Stimulated activated CD8-positive, alpha-beta memory T cell treated with anti-CD3 and anti-CD28 coated beads, Interleukin-15, amount 100 ng/mL, for 48 hours (primary cell): ENCODE measurements around the gene MIGA1.
"Not testable (repeated sequence)": the region's sequence is repeated elsewhere in the genome, so short reads cannot be mapped to it uniquely, and the experiment has no call there.

Experiments
- DNase-seq, 2 donors: peaks; one replicate each; pipeline ENCODE4 v3.0.0-alpha.2; 2020; ENCODE audit warnings: low read depth in 2 of 2

MIGA1 gene, protein sequence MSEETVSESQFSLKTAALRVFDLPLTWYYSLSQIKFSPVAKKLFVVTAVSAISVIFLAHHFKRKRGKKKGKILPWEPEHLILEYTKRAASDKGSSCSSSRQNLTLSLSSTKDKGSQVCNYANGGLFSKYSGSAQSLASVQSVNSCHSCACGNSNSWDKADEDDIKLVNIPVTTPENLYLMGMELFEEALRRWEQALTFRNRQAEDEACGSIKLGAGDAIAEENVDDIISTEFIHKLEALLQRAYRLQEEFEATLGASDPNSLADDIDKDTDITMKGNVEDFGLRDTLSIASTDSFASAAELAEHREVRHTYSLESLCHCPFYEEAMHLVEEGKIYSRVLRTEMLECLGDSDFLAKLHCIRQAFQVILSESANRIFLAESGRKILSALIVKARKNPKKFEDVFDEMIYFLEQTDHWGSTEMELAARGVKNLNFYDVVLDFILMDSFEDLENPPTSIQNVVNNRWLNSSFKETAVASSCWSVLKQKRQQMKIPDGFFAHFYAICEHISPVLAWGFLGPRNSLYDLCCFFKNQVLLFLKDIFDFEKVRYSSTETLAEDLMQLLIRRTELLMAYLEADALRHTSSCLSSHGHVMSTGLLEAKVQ

DNA sequence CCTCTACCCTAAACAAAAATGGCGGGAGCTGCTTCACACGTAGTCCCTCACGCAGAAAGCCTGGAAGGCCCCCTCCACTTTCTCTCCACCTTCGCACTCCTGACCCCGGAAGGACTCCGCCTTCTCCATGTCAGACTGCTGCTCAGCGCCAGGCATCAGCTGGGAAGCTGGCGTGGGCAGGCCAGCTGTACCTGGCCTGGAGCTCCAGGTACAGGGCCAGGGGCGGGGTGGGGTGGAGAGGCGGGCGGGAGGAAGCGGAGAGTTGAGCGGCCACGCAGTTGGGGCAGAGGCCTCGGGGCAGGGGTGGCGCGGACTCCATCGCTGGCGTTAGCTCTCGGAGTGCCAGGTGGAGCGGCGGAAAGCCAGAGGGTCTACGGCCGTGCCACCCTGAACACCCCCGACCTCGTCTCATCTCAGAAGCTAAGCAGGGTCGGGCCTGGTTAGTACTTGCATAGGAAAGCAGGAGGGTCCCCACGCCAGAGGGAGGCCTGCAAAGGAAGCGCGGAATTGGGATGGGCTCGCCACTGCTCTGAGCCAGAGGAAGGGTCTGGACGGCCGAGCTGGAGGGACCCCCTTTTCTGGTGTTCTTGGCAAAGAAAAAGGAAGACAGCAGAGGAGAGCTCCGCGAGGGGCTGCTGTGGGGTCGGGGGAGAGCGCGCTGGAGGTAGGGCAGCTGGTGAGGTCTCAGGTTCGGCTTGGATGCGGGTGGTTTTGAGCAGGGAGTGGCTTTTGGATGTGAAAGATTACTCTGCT lies at the start of gene MIGA1:
Gene MIGA1, plus strand, starts transcription at position 121 of the 753 bp plus-strand sequence. CDS start 3,604 bp downstream, outside the sequence.
- peak; percentile 71 to 75 for DNase-seq

DNA sequence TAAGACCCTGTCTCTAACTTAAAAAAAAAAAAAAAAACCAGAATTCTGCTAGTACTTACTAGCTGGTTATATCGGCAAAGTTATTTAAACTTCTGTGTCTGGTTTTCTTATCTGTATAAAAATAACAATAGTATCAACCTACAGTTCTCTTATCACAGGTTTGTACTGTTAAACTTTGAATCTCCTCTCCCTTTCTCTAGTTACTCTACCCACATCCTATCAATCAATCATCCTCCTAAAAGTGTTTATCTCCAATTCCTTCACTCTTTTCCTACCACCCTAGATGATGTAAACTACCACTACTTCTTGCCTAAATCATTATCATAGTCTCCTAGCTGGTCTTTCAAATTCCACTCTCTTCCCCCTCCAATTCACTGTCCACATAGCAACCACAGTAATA lies 47.4 kb upstream of the MIGA1 start:
- no peak for DNase-seq

DNA sequence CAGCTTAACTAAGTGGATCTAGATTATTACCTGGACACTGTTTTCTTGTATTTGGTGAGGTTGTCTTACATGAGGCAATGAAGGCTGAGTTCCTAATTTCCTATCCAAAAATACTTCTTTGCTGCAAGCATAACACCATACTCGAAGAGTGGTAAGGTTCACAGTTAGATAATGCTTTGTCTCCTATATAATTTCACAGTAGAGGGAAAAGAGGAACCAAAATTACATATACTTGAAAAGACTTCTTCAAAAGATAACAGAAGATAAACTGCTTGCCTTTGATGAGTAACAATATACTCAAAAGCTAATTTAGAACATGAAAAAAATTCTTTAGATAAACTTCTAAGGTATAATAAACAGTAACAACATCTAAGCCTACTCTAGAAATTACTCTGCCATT lies 40.2 kb upstream of the MIGA1 start:
- DNase-seq = no peak

DNA sequence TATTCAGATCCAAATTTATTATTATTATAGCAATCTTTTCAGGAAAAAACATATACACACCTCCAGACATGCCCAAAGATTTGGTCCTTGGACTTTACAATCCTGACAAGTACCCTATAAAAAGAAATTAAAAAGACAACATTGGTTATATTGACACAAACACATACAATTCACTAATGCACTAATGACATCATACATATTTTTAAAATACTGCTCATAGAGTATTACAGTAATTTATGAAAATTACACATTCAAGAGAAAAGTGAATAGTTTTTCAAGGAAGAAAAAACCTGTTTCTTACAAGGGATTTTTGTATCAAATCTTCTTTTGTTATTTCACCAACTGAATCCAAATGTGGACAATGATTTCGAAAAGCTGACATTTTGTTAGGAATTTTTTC lies 38.1 kb upstream of the MIGA1 start:
- no peak for DNase-seq

DNA sequence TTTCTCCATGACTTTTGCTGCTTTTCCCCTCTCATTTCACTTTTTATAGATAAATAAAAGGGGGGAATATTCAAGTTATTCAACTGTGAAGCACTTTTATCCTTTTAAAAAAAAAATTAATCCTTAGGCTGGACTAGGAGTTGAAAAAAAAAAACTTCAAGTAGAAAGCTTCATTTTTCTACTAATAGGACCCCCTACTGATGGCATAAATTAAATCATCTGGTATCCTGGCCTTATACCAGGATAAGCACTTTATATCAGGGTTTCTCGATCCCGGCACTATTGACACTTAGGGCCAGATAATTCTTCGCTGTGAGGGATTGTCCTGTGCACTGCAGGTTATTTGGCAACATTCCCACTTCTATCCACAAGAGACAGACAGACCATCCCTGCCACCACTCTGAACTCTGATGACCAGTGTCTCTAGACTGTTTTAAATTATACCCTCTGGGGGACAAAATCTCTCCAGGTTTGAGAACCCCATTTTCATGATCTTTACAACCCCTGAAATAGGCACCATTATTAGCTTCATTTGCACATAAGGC lies 37.4 kb upstream of the MIGA1 start:
- DNase-seq = no peak

DNA sequence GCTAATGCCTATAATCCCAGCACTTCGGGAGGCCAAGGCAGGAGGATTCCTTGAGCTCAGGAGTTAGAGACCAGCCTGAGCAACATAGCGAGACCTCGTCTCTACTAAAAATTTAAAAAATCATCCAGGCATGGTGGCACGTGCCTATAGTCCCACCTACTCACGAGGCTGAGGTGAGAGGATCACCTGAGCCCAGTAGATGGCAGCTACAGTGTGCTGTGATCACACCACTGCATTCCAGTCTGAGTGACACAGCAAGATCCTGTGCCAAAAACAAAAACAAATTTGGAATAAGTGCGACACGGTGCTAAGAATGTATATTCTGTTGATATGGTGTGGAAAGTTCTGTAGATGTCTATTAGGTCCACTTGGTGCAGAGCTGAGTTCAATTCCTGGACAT lies 34.9 kb upstream of the MIGA1 start:
- DNase-seq = no peak

DNA sequence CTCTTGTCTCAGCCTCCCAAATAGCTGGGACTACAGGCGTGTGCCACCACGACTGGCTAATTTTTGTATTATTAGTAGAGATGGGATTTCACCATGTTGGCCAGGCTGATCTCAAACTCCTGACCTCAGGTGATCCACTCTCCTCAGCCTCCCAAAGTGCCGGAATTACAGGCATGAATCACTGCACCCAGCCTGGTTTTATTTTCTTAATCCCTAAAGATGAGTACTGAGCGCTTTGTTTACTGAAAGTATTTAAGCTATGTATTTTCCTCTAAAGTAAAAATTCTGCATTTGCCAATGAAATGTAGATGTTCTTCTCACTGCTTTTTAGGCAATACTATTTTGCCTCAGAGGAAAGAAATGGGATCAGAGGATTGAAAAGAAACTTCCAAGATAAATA lies 30.0 kb upstream of the MIGA1 start:
- DNase-seq = not testable (repeated sequence)

DNA sequence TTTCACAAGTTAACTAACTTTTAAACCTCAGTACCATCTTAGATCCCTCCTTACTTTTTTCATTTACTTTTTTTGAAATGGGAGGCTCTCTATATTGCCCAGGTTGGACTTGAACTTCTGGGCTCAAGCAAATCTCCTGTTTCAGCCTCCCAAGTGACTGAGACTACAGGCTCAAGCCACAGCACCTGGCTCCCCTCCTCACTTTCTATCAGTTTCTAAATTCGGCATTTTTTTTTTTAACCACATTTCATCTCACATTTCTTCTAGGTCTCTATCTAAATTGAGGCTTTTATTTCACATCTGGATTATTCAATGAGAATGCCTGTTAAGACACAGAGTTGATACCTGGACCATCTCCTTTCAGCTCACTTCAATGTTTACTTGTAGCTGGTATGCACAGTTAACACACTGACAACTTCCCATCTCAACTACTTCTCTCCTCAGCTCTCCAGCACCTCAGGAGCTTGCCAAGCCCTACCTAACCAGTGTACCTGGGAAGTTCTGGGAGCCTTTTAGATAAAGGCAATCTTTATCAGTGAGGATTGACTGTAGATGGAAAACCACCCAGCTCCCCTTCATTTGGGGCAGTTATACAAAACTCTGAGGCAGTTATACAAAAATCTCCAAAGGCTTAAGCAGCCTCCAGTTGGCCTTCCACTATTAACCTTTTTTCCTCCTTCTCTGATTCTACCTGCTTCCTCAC lies 23.2 kb upstream of the MIGA1 start:
- no peak for DNase-seq

DNA sequence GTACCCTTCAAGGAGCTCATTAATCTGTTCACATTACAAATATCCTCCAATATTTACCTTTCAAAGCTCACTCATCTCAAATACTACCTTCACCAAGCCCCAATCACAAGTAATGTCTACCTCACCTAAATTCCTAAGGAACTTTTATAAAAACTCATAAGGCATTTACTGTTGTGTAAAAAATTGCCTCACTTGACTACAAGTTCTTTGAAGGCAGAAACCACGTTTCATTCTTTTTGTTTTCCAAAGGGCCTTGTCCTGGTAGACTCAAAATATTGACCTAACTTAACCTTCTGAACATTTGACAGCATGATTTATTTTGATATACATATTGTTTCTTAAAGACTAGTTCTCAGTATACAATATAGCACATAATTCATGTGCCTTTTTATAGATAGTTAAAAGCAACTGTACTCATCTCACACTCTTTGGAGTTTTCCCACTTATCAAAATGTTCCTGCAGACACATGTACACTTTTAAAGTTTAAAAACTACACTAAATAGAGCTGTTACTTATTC lies 22.3 kb upstream of the MIGA1 start:
- no peak for DNase-seq

DNA sequence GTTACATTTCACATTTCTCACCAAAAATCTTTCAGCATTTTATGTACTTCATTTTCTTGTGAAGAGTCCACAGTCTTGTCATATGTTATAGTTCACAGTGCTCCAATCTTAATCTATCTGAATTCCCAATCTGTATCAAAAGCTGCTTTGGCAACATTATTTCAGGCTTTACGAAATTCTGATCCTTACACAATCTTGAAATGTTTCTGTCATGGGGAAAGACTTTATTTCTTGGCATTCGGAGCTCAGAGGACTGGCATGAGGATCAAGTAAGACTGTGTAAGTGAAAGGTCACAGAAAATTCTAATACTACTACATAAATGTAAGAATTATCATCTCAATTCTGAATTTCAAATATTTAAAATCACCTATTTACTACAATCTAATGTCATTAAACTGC lies 21.8 kb upstream of the MIGA1 start:
- DNase-seq = no peak

DNA sequence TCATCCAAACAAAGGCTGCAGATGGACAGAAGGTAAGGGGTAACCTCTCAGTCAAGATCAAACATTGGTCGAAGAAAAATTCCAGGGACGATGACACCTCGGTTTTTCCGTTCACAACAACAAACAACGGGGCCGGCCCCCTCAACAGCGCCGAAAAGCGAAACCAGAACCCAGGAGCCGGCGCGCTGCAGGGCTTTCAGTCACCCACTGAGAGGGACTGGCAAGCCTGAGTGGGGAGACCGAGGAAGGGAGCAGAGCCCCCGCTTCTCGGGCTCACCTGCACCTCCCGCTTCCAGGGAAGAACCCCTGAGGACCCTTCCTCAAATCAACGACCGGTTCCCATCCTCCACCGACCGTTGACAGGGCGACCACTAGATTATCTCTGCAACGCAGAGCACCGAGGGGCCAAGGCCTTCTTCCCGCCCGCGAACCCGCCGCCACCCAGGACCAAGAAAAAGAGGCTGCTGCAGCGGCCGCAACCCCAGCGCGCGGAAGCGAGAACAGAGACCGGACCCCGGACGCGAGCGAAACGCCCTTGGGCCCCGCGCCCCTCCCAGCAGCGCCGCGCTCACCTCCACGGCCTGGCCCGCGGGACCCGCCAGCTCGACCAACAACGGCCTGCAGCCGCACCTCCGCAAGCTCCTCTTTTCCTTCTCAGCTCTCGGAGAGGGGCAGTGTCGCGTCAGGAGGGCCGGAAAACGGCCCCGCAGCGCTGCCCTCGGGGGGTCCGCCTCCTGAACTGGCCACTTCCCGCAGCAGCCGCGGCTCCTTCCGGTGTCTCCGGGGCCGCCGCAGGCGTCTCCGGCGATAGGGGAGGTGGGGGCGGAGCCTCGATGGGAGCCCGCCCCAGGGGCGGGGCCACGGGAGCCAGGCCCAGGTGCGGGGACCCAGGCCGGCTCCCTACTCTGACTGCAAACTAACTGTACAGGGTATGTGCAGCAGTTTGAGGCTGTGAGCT lies 20.1 kb upstream of the MIGA1 start, which contains the start of gene USP33:
Gene USP33, minus strand, starts transcription at position 782 of the 958 bp plus-strand sequence. CDS start 18,155 bp downstream, outside the sequence.
- DNase-seq = peak; percentile 83 to 86

DNA sequence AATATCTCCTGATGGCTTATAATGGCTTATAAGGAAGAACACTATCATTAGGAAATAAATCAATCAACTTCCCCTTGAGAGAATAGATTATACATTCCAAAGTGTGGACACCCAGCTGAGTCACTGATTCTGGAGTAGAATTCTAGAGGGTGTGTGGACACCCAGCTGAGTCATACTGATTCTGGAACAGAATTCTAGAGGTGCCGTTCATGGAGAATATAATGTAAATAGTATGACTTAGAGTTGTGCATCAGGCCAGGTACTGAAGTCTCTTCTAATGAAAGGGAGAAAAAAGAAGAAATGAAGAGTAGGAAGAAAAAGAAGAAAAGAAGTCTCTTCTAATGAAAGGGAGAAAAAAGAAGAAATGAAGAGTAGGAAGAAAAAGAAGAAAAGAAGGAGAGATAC lies 17.4 kb upstream of the MIGA1 start:
- DNase-seq = no peak

DNA sequence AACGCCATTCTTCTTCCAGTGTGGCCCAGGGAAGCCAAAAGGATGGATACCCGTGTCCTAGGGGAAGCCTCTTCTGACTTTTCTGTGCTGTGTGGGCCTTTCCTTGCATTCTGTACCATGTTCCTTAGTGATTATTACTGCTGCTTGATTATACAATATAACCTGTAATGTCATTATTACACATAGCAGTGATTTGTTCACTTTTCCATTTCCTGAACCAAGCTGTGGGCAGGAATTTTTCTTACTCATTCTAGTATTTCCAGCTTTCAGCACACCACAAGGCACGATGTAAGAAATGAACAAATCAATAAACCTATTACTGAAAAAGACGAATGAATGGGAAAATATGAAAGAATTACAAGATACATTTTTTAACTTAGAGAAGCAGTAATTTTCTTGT lies 11.4 kb upstream of the MIGA1 start:
- no peak for DNase-seq

DNA sequence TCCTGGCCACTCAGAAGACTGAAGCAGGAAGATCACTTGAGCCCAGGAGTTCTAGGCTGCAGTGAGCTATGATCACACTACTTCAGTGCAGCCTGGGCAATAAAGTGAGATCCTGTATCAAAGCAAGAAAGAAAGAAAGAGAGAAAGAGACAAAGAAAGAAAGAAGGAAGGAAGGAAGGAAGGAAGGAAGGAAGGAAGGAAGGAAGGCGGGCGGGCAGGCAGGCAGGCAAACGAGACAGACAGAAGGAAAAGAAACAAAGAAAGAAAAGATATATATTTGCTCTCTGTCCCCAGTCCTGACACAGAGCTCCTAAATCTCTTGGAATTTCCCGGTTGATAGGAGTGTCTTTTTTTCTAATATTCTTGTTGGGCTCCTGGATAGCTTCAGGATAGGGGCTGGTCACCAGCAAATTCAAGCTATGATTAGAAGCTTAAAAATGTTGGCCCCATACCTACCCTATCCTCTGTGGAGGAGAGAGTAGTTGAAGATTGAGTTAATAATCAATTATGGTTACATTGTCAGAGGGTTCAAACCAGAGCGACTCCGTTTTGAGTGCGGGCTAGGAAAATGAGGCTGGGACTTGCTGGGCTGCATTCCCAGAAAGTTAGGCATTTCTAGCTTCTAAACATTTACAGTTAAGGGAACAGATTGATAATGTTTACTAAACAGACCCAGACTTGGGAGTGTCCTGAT lies 3.3 kb upstream of the MIGA1 start:
- DNase-seq = no peak

DNA sequence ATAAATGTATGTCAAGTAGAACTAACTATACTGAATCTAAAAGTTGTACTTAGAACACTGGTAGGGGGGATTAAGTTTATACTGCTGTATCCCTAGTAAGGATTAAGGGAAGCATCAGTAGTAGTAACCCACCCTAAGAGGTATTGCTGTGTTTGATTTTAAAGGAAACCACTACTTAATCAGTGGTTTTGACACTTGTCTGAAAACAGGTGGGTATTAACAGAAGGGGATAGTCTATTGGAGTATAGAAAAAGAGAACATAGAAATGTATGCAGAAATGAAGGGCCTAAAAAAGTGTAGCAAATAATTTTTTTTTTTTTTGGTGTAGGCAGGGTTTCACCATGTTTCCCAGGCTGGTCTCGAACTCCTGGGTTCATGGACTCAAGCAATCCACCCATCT lies 2.2 kb downstream of the MIGA1 start:
- DNase-seq = no peak

DNA sequence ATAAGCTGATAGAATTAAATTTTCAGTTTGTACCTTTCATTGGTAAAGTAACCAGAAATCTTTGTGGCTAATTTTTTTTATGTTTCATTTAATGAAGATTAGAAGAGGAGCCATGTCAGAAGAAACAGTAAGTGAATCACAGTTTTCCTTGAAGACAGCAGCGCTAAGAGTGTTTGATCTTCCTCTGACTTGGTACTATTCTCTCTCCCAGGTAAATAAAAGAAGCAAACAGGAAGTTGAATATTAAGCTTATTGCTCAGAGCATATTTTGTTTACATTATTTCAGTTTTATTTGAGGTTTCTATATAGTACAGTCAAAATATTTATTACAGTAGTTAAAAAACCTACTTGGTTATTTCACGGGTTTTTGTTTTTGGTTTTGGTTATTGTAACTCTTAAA lies 3.7 kb downstream of the MIGA1 start:
- no peak for DNase-seq

DNA sequence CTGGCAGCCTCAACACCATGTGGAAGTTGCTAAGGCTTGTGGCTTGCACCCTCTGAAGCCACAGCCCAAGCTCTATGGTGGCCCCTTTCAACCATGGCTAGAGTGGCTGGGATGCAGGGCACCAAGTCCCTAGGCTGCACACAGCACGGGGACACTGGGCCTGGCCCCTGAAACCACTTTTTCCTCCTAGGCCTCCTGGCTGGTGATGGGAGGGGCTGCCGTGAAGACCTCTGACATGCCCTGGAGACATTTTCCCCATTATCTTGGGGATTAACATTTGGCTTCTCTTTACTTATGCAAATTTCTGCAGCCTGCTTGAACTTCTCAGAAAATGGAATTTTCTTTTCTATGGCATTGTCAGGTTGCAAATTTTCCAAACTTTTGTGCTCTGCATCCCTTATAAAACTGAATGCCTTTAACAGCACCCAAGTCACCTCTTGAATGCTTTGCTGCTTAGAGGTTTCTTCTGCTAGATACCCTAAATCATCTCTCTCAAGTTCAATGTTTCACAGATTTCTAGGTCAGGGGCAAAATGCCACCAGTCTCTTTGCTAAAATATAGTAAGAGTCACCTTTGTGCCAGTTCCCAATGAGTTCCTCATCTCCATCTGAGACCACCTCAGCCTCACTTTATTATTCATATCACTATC lies 6.8 kb downstream of the MIGA1 start:
- not testable (repeated sequence) for DNase-seq

DNA sequence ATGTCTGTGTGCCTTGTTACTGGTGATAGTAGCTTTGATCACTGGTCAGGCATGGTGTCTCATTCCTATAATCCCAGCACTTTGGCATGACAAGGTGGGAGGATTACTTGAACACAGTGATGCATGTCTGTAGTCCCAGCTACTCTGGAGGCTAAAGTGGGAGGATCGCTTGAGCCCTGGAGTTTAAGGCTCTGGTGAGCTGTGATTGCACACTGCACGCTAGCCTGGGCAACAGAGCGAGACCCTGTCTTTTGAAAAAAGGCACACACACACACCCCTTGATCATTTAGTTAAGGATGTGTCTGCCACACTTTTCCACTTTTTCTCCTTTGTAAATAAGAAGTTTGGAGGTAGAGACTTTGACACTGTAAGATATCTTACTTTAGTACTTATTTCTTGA lies 15.1 kb downstream of the MIGA1 start:
- no peak for DNase-seq
